ENCODE measurements around the gene CDH26.

The CDH26 gene

GRCh38 chr20:60050193-60050947 lies 92.1 kb downstream of the CDH26 start:
- no peak for DNase-seq

- no peak for DNase-seq
These were observed 93.7 kb downstream of the CDH26 start for GRCh38 chr20:60051911-60052310.

GRCh38 chr20:60052322-60052721 lies 94.1 kb downstream of the CDH26 start:
- no peak for DNase-seq

GRCh38 chr20:60053125-60053817 lies 95.0 kb downstream of the CDH26 start:
- no peak for DNase-seq

- DNase-seq: no peak
These were observed 95.6 kb downstream of the CDH26 start for GRCh38 chr20:60053818-60054190.

GRCh38 chr20:60054716-60055634 lies 96.8 kb downstream of the CDH26 start:
- DNase-seq: no peak

- DNase-seq: no peak
These were observed 97.5 kb downstream of the CDH26 start for GRCh38 chr20:60055740-60056139.

GRCh38 chr20:60056407-60057122 lies 98.3 kb downstream of the CDH26 start:
- no peak for DNase-seq

- peak; percentile 28 for DNase-seq
These were observed 99.1 kb downstream of the CDH26 start for GRCh38 chr20:60057123-60057865.

- no peak for DNase-seq
These were observed 99.9 kb downstream of the CDH26 start for GRCh38 chr20:60057866-60058807.

- DNase-seq: no peak
These were observed 100.7 kb downstream of the CDH26 start for GRCh38 chr20:60058879-60059278.

GRCh38 chr20:60060006-60060557 lies 101.9 kb downstream of the CDH26 start:
- DNase-seq: no peak

- no peak for DNase-seq
These were observed 102.4 kb downstream of the CDH26 start for GRCh38 chr20:60060593-60060992.

- no peak for DNase-seq
These were observed 104.3 kb downstream of the CDH26 start for GRCh38 chr20:60062431-60063047.

- DNase-seq: no peak
These were observed 104.8 kb downstream of the CDH26 start for GRCh38 chr20:60063048-60063451.

GRCh38 chr20:60063739-60064380 lies 105.6 kb downstream of the CDH26 start:
- DNase-seq: no peak
